AG09319 (cell line): ENCODE data around the gene HEXIM2.
A peak's percentile ranks its signal among the peaks of the same experiment; 100 is the strongest.

Experiments used
- DNase-seq: peaks from one replicate; pipeline ENCODE4 v3.0.0-alpha.2; 2010; ENCODE audit warnings: low read depth; ENCODE audit errors: extremely low read depth
- TF ChIP-seq, protein P1 (sequence below): IDR thresholded peaks from 2 replicates; pipeline ENCODE4 v1.5.1; 2011; ENCODE audit warnings: low read depth, mild to moderate bottlenecking, inconsistent platforms, low read length, moderate library complexity

HEXIM2 gene

GRCh38 chr17:45146890-45147580, 14.6 kb upstream of the HEXIM2 start:
- TF ChIP-seq, protein P1, sequence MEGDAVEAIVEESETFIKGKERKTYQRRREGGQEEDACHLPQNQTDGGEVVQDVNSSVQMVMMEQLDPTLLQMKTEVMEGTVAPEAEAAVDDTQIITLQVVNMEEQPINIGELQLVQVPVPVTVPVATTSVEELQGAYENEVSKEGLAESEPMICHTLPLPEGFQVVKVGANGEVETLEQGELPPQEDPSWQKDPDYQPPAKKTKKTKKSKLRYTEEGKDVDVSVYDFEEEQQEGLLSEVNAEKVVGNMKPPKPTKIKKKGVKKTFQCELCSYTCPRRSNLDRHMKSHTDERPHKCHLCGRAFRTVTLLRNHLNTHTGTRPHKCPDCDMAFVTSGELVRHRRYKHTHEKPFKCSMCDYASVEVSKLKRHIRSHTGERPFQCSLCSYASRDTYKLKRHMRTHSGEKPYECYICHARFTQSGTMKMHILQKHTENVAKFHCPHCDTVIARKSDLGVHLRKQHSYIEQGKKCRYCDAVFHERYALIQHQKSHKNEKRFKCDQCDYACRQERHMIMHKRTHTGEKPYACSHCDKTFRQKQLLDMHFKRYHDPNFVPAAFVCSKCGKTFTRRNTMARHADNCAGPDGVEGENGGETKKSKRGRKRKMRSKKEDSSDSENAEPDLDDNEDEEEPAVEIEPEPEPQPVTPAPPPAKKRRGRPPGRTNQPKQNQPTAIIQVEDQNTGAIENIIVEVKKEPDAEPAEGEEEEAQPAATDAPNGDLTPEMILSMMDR, result no peak
- no peak for DNase-seq

- TF ChIP-seq, protein P1, result no peak
- DNase-seq, result peak; percentile 91
Measured at GRCh38 chr17:45147581-45148182, 14.0 kb upstream of the HEXIM2 start.

DNA sequence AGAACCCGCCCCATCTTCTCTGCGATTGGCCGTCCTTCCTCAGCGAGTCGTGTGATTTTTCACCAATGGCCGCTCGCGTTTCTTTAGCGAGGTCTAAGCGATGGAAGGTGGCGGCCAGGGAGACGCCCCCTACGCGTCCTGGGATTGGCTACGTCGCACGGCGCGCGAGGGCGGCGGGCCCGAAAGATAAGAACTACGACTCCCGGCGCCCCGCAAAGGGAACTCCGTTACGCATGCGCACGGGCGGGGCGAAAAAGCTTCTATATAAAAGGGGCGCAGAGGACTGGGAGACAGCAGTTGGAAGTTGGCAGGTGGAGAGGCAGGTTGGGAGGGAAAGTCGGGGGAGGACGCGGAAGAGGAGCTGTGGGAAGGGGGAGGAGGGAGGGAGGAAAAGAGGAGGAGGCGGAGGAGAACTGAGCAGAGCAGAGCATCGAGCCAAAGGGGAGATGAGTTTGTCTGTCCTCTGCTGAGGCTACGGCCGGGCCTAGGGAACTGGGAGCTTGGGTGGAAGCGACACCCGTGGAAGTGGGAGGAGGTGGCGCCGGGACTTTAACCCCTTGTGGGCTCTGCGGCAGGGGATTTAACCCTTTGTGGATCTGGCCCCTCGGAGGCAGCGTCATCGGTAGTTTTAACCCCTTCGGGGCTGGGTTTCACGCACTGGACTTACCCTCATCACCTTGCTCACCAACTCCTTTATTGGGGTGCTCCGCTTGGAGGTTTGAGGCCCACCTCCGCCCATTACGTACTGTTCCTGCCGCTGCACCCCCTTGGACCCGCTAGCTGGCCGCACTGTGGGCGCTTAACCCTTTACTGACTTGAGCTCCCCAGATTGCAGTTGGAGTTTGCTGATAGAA, 13.3 kb upstream of the HEXIM2 start, which contains the start of gene HEXIM1:
TSS of gene HEXIM1 (plus strand) at position 293 of the 854 bp plus-strand sequence. CDS start 716 bp downstream, outside the sequence.
- DNase-seq, result peak; percentile 100
- TF ChIP-seq, protein P1, result no peak

DNA sequence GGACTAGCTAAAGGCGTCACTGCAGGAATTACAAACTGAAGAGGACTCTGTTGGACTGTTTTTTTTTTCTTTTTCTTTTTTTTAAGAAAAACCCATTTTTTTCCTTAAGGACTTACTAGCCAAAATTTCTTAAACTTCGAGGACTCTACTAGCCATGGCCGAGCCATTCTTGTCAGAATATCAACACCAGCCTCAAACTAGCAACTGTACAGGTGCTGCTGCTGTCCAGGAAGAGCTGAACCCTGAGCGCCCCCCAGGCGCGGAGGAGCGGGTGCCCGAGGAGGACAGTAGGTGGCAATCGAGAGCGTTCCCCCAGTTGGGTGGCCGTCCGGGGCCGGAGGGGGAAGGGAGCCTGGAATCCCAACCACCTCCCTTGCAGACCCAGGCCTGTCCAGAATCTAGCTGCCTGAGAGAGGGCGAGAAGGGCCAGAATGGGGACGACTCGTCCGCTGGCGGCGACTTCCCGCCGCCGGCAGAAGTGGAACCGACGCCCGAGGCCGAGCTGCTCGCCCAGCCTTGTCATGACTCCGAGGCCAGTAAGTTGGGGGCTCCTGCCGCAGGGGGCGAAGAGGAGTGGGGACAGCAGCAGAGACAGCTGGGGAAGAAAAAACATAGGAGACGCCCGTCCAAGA, 12.5 kb upstream of the HEXIM2 start:
- no peak for DNase-seq

GRCh38 chr17:45149669-45150664, 11.7 kb upstream of the HEXIM2 start:
- DNase-seq, result no peak
- TF ChIP-seq, protein P1, result no peak

More for the DNA sequence above, 12.5 kb upstream of the HEXIM2 start:
- TF ChIP-seq, protein P1, result peak; percentile 94
